Mucosa of descending colon (tissue), 3 donors: Measurements from ENCODE around the gene LSM3. TPM values are rescaled to one million over a fixed set of nuclear protein-coding genes. Genes with fewer than 3 reads are reported as not detected.
A peak's percentile ranks its signal among the peaks of the same experiment; 100 is the strongest.

ENCODE experiments used
- ATAC-seq: fragments of 200-7000 bp; cut with Tn5 transposase; one replicate; pipeline ENCODE4 v1.9.1; 2020; ENCODE audit warnings: mild to moderate bottlenecking, moderate library complexity
- DNase-seq, 3 donors: peaks; one replicate each; pipeline ENCODE4 v3.0.0-alpha.2; 2020
- H3K36me3 ChIP-seq: fragments of 200-600 bp; one replicate; pipeline ENCODE4 v1.8.0; 2021; ENCODE audit warnings: low read depth, mild to moderate bottlenecking
- H3K4me1 ChIP-seq: fragments of 200-600 bp; one replicate; pipeline ENCODE4 v1.8.0; 2021; ENCODE audit warnings: low read depth, mild to moderate bottlenecking
- H3K4me3 ChIP-seq: fragments of 200-600 bp; one replicate; pipeline ENCODE4 v1.8.0; 2021; ENCODE audit warnings: mild to moderate bottlenecking
- H3K9me3 ChIP-seq: fragments of 200-600 bp; one replicate; pipeline ENCODE4 v1.8.0; 2021; ENCODE audit warnings: mild to moderate bottlenecking
- CTCF ChIP-seq: fragments of 200-600 bp; IDR thresholded peaks from one replicate; pipeline ENCODE4 v1.8.0; 2022; ENCODE audit warnings: antibody characterized with exemption, mild to moderate bottlenecking
- intact Hi-C, 2 donors: fragments of 100-400 bp; cut with DNase I in 1 of 2; cut with micrococcal nuclease in 1 of 2; formaldehyde crosslinking; loops; one replicate each; pipeline versions ENCODE4 v1.11.0 to v1.11.1; 2022; cut with DNase I, micrococcal nuclease
- total RNA-seq, 3 donors: library from RNA; stranded (reverse); fragmentation: NEBNext Ultra II Directional in 2 of 3; extraction: Animal tissue kit (Norgen Biotek cat#: 25700) in 2 of 3; gene quantifications; one replicate each; pipeline versions ENCODE4 v1.2.1 to v1.2.4, GENCODE V29; 2021 to 2023
- donor health status: DM: no; HTN: no; CAD: no; lungs with moderate emphysema.
- donor health status: DM: no; HTN: no; CAD: no.
- donor health status: DM: no; HTN: yes; CAD: no.

Gene LSM3
- total RNA-seq, 3 donors from 2014 or later, result 8.3 to 13.1 (median 9.8) TPM

- Histone ChIP-seq H3K4me1 (peaks cover 11% of the 10 kb centered on the region), H3K9me3 (no peaks in the 10 kb centered on the region), H3K36me3 (no peaks in the 10 kb centered on the region), H3K4me3 (no peak overlapping the region)
- no peak for TF ChIP-seq CTCF
- intact Hi-C loops, result no loop called here
- ATAC-seq, result no peak
- DNase-seq, result no peak
These were observed 37.9 kb upstream of the LSM3 start for GRCh38 chr3:14140668-14141067.

GRCh38 chr3:14141144-14141543 is 37.5 kb upstream of the LSM3 start:
- no peak for DNase-seq
- no peak for TF ChIP-seq CTCF
- Histone ChIP-seq H3K9me3 (no peaks in the 10 kb centered on the region), H3K4me3 (no peak overlapping the region), H3K4me1 (peaks cover 11% of the 10 kb centered on the region), H3K36me3 (no peaks in the 10 kb centered on the region)
- no peak for ATAC-seq
- intact Hi-C loops, result no loop called here

- no peak for DNase-seq
- no peaks in the 10 kb centered on the region for H3K9me3 ChIP-seq
- intact Hi-C loops, result no loop called here
- ATAC-seq, result no peak
- TF ChIP-seq CTCF, result no peak
- H3K4me1 ChIP-seq, result peaks cover 11% of the 10 kb centered on the region
- H3K4me3 ChIP-seq, result no peak overlapping the region
- no peaks in the 10 kb centered on the region for H3K36me3 ChIP-seq
These were observed 36.8 kb upstream of the LSM3 start for GRCh38 chr3:14141602-14142341.

- no peaks in the 10 kb centered on the region for H3K36me3 ChIP-seq
- no peaks in the 10 kb centered on the region for H3K9me3 ChIP-seq
- H3K4me1 ChIP-seq, result peaks cover 11% of the 10 kb centered on the region
- no peak for DNase-seq
- intact Hi-C loops, result no loop called here
- TF ChIP-seq CTCF, result no peak
- no peak overlapping the region for H3K4me3 ChIP-seq
- ATAC-seq, result no peak
These were observed 35.9 kb upstream of the LSM3 start for GRCh38 chr3:14142567-14143270.

GRCh38 chr3:14143271-14144225 is 35.1 kb upstream of the LSM3 start:
- ATAC-seq (peak; percentile 20), DNase-seq (no peak)
- Histone ChIP-seq H3K9me3 (no peaks in the 10 kb centered on the region), H3K36me3 (no peaks in the 10 kb centered on the region), H3K4me1 (peaks cover 11% of the 10 kb centered on the region), H3K4me3 (no peak overlapping the region)
- intact Hi-C loops, result no loop called here
- no peak for TF ChIP-seq CTCF
